HG02759 (cell line): ENCODE results near the gene IL13RA2.

Experiments used
- ATAC-seq: cut with Tn5 transposase; IDR thresholded peaks from one replicate; pipeline ENCODE4 v1.9.1; 2021; ENCODE audit warnings: mild to moderate bottlenecking, moderate library complexity; ENCODE audit not compliant: unreplicated experiment

The IL13RA2 gene, protein sequence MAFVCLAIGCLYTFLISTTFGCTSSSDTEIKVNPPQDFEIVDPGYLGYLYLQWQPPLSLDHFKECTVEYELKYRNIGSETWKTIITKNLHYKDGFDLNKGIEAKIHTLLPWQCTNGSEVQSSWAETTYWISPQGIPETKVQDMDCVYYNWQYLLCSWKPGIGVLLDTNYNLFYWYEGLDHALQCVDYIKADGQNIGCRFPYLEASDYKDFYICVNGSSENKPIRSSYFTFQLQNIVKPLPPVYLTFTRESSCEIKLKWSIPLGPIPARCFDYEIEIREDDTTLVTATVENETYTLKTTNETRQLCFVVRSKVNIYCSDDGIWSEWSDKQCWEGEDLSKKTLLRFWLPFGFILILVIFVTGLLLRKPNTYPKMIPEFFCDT

DNA sequence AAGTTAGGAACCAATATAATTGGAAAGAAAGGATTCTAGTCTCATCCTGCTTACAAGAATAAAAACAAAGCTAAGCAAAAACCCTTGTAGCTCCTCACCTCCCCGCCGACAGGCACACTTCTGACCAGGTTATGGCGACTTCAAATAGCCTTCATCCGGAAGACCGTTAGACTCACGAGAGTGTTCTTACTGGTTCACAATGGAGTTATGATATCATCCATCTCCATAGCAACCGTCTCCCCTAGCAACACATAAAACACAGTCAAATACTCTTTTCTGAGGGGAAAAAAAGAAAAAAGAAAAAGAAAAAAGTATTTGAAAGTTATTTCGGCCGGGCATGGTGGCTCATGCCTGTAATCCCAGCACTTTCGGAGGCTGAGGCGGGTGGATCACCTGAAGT is at the start of gene IL13RA2:
Gene IL13RA2, minus strand, starts transcription at position 162 of the 400 bp plus-strand sequence. CDS start 347 bp downstream, outside the sequence.
- no peak for ATAC-seq

DNA sequence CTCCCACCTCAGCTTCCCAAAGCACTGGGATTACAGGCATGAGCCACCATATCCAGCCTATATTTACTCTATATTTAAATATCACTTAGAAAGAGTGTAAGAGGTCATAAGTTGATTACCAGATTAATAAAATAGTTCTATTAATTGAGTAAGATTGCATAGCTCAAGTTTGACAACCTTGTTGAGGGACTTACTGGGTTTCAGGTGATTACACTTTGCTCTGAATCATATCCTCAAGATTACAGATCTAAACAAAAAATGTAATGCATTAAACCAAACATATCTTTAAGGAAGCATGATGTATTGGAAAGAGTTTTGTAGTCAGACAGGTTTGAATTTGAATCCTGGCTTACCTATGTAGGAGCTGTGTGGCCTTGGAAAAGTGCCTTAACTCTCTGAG is 47.9 kb upstream of the IL13RA2 start:
- ATAC-seq: no peak

DNA sequence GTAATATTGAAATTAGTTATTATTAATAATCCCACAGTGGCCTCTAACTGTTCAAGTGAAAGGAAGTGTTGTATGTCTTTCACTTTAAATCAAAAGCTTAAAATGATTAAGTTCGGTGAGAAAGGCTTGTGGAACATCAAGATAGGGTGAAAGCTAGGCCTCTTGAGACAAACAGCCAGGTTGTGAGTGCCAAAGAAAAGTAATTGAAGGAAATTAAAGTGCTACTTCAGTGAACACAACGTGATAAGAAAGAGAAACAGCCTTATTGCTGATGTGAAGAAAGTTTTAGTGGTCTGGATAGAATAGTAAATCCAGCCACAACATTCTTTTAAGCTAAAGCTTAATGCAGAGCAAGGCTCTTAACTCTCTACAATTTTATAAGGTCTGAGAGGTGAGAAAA is 42.6 kb upstream of the IL13RA2 start:
- no peak for ATAC-seq

DNA sequence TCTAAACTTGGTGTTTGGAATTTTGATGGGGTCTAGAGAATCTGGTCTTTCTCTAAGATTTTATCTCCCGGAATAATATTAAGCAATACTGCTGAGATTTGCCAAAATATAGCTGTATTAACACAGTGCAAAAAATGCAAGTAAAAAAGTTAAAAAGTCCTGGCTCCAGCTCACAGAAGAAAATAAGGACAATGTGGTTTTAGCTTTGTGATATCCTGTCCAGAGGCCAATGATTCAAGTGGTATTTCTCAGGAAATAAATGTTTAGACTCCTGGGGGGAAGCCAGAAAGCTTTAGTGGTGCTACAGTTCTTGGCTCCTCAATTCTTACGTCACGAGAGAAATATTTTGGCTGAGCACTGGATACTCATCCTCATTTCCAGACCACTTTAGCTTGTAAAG is 40.9 kb upstream of the IL13RA2 start:
- ATAC-seq: no peak

DNA sequence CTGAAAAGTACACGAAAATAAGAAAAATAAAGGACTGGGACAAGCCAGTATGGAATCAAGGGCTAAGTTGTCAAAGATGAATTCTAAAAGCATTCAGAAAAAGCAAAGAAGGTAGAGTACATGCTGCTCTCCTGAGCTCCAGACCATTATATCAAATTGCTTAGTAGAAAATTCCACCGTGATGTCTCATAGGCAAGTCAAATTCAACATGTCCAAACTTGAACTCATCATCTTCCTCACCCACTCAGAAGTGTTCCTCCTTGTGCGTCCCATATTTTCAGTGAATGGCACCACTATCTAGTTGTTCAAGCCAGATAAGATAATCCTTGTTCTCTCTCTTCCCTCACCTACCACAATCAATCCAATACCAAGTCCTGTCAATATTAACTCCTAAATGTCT is 37.5 kb upstream of the IL13RA2 start:
- ATAC-seq: no peak

DNA sequence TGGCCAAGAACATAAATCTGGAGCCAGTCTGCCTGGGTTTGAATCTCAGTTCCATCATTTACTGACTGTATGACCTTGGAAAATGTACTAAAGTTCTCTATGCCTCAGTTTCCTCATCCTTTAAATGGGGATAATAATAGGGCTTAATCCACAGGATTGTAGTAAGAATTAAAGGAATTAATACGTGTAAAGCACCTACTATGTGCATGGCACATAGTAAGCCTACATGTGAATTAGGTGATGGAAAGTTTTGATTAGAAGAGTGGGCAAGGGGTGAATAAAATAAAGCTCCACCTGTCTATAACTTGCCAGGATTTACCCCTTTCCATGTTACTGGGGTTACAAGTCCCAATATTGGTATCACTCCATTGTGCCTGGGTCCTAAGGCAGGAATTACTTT is 35.8 kb upstream of the IL13RA2 start:
- ATAC-seq: no peak

DNA sequence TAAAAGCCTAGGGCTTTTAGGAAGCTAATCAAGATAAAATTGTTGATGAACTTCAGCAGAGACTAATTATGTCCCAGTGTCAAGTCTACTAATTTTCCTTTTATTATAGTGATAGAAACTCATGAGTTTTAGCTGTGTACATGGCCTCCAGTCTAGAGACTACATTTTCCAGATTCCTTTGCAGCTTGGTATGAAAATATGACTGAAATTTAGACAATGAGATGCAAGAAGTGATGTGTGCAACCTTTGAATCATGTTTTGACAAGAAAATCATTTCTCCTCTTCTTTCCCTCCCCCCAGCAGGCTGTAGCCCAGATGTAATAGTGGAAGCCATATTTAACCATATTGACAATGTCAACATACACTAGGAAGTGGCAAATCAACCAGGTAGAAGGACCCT is 30.3 kb upstream of the IL13RA2 start:
- ATAC-seq: no peak

DNA sequence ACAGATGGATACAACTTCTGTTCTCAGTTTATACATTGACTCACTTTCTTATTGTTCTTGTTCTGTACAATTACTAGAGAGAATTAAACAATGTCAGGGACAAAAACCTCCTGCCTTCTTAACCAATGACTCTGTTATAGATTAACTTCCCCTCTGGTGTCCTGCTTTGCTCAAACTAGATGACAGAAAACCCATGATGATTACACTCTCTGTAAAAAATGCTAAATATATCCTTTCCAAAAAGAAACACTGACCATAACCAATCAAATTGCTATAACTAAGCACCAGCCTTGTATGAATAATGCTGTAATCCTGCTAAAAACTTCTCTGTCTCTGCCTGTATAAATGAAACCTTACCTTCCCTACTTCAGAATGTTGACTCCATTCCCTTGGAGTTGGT is 29.8 kb upstream of the IL13RA2 start:
- ATAC-seq: no peak

DNA sequence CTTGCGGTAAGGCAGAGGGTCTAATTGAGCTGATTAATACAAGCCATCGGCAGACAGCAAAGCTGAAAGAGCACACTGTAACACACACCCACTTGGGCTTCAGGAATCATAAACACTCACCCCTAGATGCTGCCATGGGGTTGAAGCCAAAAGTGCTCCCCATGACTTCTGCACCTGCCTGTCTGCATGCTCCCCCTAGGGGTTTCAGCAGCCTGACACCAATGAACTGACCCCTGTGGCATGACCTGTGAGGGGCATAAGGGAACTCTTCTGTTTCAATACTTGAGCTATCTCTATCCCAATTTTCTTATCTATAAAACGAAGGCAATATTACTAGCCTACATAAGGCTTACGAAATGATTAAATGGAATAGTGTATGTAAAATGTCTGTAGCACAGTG is 23.0 kb upstream of the IL13RA2 start:
- ATAC-seq: no peak

DNA sequence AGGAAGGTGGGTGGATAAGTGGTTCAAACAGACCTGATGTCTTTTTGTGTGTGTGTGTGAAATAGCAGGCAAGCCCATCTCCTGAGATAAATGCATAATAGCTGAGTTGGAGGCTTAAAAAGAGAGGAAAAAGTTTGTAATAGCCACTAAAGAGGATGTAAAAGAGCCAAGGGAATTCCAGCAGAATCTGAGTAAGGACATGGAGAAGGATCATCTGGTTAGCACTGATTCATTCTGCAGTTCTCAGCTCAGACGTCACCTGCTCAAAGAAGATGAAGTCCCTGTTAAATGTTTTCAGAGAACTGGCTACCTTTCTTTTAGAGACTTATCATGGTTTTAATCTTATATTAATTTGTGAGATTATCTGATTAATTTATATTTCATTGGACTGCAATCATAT is 21.0 kb upstream of the IL13RA2 start:
- ATAC-seq: no peak

DNA sequence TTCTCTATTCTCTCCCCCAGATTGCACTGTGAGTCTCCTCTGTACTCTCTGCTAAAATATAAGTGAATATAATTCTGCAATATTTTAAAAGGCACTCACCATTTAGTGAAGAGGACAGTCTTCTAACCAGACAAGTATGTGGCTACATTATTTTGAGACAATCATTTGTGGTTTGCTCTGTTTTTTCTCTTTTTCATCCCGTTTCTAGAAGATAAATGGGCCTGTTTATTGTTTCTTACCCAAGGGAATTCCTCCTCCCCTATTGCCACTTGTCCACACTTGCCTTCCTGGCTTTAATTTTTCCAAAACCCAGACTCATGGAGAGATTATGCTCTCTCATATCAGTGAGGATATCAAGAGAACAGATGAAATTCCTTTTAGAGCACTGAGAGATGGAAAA is 18.6 kb upstream of the IL13RA2 start:
- ATAC-seq: no peak

DNA sequence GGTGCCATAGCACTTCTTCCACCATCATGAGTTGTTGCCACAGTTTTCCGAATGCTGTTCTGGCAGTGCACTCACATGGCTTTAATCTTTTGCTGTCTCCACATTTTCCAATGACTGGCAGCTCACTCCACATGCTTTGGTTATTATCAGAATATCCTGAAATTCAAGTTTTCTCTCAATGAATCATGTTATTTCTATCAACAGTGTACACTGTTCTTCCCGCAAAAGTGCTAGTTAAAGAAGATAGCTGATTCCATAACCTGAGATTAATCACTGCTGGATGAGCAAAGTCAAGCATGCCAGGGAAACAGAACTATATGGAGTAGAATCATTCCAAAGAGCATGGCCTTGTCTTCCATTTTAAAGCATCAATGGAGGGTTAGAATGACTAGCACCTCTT is 14.6 kb upstream of the IL13RA2 start:
- no peak for ATAC-seq

DNA sequence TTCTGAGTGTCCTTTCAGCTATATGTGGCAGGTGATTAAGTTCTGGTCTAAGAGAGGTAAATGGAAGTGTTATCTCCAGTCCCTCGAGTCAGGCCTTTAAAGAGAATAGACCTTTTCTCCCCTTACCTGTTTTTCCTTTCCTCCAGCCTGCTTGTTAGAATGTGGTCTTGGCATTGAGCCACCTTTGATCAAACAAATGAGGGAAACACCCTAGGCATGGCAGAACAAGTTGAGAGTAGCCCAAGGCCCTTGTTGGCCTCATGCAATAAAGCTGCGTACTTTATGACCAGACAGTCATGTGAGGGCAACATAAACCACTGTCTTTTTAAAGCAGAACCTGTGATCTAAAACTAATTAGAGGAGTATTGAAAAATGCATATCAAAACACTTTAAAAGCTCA is 13.2 kb upstream of the IL13RA2 start:
- ATAC-seq: no peak

DNA sequence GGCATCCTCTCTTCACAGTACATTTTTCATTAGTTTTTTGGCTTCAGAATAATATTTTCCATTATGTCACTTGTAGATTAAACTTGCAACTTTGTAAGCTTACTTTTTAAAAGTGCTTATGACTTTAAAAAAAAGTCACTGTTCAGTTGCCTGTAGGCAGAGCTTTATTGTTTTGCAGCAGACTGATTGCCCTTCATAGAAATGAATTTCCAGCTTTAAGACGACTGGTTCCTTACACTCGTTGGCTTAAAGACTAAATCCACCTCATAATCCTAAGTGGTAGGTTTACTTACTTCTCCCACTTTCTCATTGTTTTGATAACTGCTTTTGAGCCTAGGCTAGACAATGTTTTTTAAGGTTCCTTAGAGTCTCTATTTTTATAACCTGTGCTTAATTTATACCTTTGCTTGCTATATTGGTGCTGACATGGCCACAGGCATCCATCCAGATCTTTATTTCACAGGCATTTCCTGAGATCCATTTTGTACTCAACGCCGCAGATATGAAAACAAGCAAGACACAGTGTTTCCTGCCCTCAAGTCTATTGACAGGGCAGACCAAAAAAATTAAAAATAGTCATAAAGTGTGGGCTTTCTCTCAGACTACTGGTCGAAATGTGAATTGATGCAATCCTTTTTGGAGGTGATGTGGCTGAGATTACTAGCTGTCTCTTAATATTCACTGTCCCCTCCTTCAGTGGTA is 12.6 kb upstream of the IL13RA2 start:
- ATAC-seq: no peak

DNA sequence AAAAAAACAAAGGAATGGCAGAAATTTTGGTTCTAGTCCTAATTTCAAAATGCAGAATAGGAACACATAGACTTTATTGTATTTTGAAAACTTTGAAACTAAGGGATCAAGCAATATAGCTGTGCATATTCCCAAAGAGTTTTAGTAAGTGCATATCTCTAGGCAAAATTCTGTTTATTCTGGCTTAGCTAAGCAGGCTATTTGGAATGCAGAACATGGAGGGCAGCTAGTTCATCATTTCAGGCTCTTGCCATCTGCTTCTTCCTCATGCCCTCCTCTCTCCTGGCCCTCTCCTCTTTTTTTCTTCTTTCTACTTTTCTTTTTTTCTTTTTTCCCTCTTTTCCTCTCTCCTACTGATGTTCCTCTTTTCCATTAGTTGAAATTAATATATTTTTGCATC is 12.0 kb upstream of the IL13RA2 start:
- no peak for ATAC-seq

DNA sequence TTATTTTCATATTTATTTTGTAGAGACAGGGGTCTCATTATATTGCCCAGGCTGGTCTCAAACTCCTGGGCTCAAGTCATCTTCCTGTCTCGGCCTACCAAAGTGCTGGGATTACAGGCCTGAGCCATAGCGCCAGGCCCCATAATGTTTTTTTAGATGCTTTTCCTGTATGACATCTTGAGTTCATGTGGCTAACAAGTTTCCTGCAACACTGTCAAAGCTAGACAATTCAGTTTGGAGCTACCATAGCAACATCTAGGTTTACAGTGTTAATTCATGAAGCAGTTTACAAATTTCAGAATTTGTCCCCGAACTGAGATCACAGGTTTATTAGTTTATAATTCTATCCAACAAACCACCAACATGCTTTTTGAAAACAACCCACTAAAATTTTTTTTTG is 6.4 kb upstream of the IL13RA2 start:
- no peak for ATAC-seq

DNA sequence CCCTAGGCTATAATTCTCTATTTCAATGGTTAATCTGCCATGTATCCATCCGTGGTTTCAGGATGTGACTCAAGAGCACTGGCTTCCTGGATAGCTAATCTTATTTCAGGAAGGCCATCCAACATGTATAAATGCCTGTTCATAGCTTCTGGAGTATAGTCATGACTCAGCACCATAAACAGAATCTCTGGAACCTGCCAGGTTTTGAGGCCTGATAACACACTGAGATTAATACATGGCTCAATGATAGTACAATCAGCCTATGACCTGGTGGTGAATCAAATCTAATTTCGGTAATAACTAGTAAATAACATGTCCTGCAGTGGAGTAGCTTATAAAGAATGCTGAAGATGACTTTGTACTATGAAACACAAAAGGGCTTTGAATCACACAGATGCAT is 5.7 kb upstream of the IL13RA2 start:
- ATAC-seq: no peak

DNA sequence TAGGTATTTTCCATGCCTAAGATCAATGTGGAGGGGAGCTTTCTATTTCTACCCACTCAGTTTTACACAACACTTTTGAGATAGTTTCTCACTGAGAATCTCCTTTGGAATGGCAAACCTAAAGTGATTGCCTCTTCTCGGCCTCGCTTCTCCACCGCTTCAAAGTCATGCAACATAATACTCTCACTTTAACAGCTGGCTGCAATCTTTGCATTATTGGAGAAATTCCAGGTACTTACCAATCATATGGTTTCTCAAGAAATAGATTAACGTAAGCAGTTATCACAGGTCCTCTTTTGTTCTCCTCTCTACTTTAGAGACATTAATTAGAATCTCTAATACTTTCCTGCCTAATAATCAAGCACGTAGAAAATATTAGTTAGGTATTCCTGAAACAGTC is 3.7 kb upstream of the IL13RA2 start:
- no peak for ATAC-seq

DNA sequence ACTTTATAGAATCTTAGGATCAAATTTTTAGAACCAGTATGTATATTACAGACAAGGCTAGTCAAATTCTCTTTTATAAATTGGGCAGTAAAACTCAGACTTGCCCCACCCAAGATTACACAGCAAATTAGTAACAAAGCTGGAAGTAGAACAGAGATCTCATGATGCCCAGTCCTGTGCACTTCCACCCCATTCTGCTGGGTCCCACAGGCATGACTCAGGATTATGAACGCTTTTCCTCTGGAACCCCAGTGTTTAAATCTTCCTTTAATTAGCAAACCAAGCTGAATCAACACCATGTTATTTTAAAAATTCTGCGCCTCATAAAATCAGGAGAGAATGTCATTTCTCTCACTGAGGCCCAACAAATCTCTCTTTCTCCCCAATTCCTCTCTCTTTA is 1.5 kb upstream of the IL13RA2 start:
- no peak for ATAC-seq

DNA sequence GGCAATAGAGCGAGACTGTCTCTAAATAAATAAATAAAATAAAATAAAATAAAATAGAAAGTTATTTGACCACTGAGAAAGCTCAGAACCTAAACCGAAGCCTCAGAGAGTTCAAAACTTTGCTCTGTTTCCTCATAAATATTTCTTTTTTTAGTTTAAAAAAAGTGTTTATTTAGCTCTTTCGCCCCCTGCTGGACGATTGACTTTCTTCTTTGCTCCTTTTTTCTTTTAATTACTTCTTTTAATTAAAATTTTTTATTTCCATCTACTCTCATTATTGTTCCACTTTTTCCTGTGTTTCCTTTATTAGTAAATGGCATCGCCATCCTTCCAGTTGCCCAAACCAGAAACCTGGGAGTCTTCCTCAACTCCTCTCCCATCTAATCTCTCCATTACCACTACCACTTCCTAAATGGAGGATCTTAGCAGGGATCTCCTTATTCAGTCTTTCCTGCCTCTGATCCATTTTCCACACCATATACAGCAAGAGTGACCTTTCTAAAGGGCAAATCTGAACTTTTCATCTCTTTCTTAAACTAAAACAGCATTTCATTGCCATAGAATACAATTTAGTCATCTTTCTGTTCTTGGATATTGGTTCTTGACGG is 728 bp upstream of the IL13RA2 start:
- ATAC-seq: no peak

DNA sequence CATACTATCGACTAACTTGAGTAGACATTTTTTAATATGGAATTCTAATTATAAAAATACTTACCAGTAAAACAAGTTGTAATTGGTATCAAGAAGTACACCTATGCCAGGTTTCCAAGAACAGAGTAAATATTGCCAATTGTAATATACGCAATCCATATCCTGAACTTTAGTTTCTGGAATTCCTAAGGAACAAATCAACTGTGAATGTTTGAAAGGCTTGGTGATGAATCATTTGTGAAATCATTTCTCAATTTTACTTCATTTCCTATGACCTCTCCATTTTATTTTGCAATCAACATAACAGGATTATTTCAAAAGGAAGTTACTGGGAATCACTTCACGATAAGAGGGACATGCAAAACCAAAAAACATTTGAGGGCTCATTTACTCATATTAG is 3.7 kb downstream of the IL13RA2 start:
- ATAC-seq: no peak

DNA sequence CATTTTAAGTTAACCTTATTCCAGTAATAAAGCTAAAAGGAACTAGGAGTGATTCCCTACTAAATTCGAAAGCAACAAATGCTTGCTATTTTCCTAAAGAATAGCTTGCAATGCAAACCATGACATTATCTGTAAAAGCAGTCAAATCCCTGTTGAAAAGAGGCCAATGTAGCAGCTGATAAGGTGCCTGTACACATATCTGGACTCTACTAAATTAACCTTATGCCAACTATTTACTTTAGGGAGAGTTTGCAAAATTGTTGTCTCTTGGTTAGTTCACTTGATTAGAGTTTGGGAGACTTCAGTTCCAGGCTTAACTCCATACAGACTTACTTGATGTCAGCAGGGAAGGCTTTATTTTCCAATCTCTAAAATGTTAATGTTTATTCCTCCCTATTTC is 6.0 kb downstream of the IL13RA2 start:
- no peak for ATAC-seq
